Measurements from ENCODE around the gene OR2B2. TPM values are rescaled to one million over a fixed set of nuclear protein-coding genes. Genes with fewer than 3 reads are reported as not detected.
"Not testable (repeated sequence)": the region's sequence is repeated elsewhere in the genome, so short reads cannot be mapped to it uniquely, and the experiment has no call there.

Gene OR2B2
- total and polyA plus RNA-seq, 4 donors = not detected

GRCh38 chr6:27951040-27951439 is 38.8 kb upstream of the OR2B2 start:
- H3K27me3 ChIP-seq (ENCODE audit: control insufficient read depth in 4 of 4, insufficient read depth in 4 of 4, low read length in 3 of 4) = no peaks in the 10 kb centered on the region
- no peak overlapping the region for H3K27ac ChIP-seq (ENCODE audit: low read depth in 1 of 2, low read length in 2 of 2)
- no peak overlapping the region for H3K4me3 ChIP-seq (ENCODE audit: low read depth in 1 of 3, low read length in 3 of 3)
- peaks cover 0 to 11% (median 2%) of the 10 kb centered on the region in 4 donors for H3K9me3 ChIP-seq (ENCODE audit: control insufficient read depth in 4 of 4, low read length in 3 of 4)
- no peaks in the 10 kb centered on the region for H3K36me3 ChIP-seq (ENCODE audit: control insufficient read depth in 4 of 4, insufficient read depth in 3 of 4, low read depth in 1 of 4, low read length in 3 of 4)
- H3K4me1 ChIP-seq (ENCODE audit: control insufficient read depth in 4 of 4, insufficient read depth in 4 of 4, low read length in 3 of 4) = no peaks in the 10 kb centered on the region
- no peak for TF ChIP-seq RAD21 (IDR thresholded peaks at IDR 0.05)
- no peak for TF ChIP-seq ATF3 (IDR thresholded peaks at IDR 0.05)
- no peak for TF ChIP-seq FOXA2 (IDR thresholded peaks at IDR 0.05)
- DNase-seq (ENCODE audit: low spot score) = no peak
- H3K9ac ChIP-seq (ENCODE audit: low read depth in 1 of 2, low read length in 2 of 2) = no peak overlapping the region
- 82% methylated on average over 1 of the region's 1 CpG for WGBS

DNA sequence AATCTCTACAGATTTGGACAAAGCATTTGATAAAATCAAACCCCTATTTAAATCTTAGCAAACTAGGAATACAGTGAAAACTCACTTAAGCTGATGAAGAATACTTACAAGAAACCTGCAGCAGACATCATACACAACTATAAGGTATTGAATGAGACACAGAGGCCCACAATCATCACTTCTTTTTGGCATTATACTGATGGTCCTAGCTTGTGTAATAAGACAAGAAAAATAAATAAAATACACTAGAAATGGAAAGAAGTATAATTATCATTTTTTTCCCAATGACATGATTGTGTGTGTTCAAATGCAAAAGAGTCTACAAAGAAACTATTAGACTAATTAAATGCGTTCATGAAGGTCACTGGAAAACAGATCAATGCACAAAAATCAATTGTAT is 36.0 kb upstream of the OR2B2 start:
- no peak overlapping the region for H3K9ac ChIP-seq (ENCODE audit: low read depth in 1 of 2, low read length in 2 of 2)
- 73% methylated on average over 1 of the region's 1 CpG for WGBS
- no peak overlapping the region for H3K4me3 ChIP-seq (ENCODE audit: low read depth in 1 of 3, low read length in 3 of 3)
- no peaks in the 10 kb centered on the region for H3K27me3 ChIP-seq (ENCODE audit: control insufficient read depth in 4 of 4, insufficient read depth in 4 of 4, low read length in 3 of 4)
- DNase-seq (ENCODE audit: low spot score) = no peak
- no peaks in the 10 kb centered on the region for H3K36me3 ChIP-seq (ENCODE audit: control insufficient read depth in 4 of 4, insufficient read depth in 3 of 4, low read depth in 1 of 4, low read length in 3 of 4)
- H3K27ac ChIP-seq (ENCODE audit: low read depth in 1 of 2, low read length in 2 of 2) = no peak overlapping the region
- H3K4me1 ChIP-seq (ENCODE audit: control insufficient read depth in 4 of 4, insufficient read depth in 4 of 4, low read length in 3 of 4) = no peaks in the 10 kb centered on the region
- TF ChIP-seq RXRA (IDR thresholded peaks at IDR 0.05) (no peak), FOXA2 (IDR thresholded peaks at IDR 0.05) (no peak), FOXA1 (IDR thresholded peaks at IDR 0.05) (no peak), GABPA (IDR thresholded peaks at IDR 0.05 in 1 of 2, conservative IDR thresholded peaks at IDR 0.05 in 1 of 2) (no peak), ATF3 (IDR thresholded peaks at IDR 0.05) (no peak), NR2F2 (IDR thresholded peaks at IDR 0.05) (no peak), HNF4G (IDR thresholded peaks at IDR 0.05) (no peak), SP1 (IDR thresholded peaks at IDR 0.05) (no peak)
- TF ChIP-seq, protein P1, sequence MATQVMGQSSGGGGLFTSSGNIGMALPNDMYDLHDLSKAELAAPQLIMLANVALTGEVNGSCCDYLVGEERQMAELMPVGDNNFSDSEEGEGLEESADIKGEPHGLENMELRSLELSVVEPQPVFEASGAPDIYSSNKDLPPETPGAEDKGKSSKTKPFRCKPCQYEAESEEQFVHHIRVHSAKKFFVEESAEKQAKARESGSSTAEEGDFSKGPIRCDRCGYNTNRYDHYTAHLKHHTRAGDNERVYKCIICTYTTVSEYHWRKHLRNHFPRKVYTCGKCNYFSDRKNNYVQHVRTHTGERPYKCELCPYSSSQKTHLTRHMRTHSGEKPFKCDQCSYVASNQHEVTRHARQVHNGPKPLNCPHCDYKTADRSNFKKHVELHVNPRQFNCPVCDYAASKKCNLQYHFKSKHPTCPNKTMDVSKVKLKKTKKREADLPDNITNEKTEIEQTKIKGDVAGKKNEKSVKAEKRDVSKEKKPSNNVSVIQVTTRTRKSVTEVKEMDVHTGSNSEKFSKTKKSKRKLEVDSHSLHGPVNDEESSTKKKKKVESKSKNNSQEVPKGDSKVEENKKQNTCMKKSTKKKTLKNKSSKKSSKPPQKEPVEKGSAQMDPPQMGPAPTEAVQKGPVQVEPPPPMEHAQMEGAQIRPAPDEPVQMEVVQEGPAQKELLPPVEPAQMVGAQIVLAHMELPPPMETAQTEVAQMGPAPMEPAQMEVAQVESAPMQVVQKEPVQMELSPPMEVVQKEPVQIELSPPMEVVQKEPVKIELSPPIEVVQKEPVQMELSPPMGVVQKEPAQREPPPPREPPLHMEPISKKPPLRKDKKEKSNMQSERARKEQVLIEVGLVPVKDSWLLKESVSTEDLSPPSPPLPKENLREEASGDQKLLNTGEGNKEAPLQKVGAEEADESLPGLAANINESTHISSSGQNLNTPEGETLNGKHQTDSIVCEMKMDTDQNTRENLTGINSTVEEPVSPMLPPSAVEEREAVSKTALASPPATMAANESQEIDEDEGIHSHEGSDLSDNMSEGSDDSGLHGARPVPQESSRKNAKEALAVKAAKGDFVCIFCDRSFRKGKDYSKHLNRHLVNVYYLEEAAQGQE (IDR thresholded peaks at IDR 0.05) = no peak
- TF ChIP-seq, protein P2, sequence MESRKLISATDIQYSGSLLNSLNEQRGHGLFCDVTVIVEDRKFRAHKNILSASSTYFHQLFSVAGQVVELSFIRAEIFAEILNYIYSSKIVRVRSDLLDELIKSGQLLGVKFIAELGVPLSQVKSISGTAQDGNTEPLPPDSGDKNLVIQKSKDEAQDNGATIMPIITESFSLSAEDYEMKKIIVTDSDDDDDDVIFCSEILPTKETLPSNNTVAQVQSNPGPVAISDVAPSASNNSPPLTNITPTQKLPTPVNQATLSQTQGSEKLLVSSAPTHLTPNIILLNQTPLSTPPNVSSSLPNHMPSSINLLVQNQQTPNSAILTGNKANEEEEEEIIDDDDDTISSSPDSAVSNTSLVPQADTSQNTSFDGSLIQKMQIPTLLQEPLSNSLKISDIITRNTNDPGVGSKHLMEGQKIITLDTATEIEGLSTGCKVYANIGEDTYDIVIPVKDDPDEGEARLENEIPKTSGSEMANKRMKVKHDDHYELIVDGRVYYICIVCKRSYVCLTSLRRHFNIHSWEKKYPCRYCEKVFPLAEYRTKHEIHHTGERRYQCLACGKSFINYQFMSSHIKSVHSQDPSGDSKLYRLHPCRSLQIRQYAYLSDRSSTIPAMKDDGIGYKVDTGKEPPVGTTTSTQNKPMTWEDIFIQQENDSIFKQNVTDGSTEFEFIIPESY (IDR thresholded peaks at IDR 0.05) = no peak
- peaks cover 0 to 11% (median 2%) of the 10 kb centered on the region in 4 donors for H3K9me3 ChIP-seq (ENCODE audit: control insufficient read depth in 4 of 4, low read length in 3 of 4)

- H3K9ac ChIP-seq (ENCODE audit: low read depth in 1 of 2, low read length in 2 of 2) = not testable (repeated sequence)
Observed at GRCh38 chr6:27943072-27943471, 30.9 kb upstream of the OR2B2 start.

More at GRCh38 chr6:27943072-27943471, 30.9 kb upstream of the OR2B2 start:
- H3K27me3 ChIP-seq (ENCODE audit: control insufficient read depth in 4 of 4, insufficient read depth in 4 of 4, low read length in 3 of 4); H3K36me3 ChIP-seq (ENCODE audit: control insufficient read depth in 4 of 4, insufficient read depth in 3 of 4, low read depth in 1 of 4, low read length in 3 of 4); H3K4me3 ChIP-seq (ENCODE audit: low read depth in 1 of 3, low read length in 3 of 3); H3K9me3 ChIP-seq (ENCODE audit: control insufficient read depth in 4 of 4, low read length in 3 of 4); DNase-seq (ENCODE audit: low spot score); H3K4me1 ChIP-seq (ENCODE audit: control insufficient read depth in 4 of 4, insufficient read depth in 4 of 4, low read length in 3 of 4); H3K27ac ChIP-seq (ENCODE audit: low read depth in 1 of 2, low read length in 2 of 2): not testable (repeated sequence)
- 75% methylated on average over 6 of the region's 6 CpGs for WGBS
